B cell (primary cell): ENCODE measurements around the gene RHOA. TPM values are rescaled to one million over a fixed set of nuclear protein-coding genes. Genes with fewer than 3 reads are reported as not detected.

Experiments
- ATAC-seq: fragments of 200-7000 bp; cut with Tn5 transposase; one replicate; pipeline ENCODE4 v1.10.0; 2021; ENCODE audit warnings: low read depth, mild to moderate bottlenecking, moderate number of reproducible peaks, moderate library complexity
- CTCF ChIA-PET: fragments of 350-600 bp; sonication (Branson Sonifier 250); formaldehyde crosslinking; loops from one replicate; lab custom pipeline; 2021; ENCODE audit warnings: antibody characterized with exemption, inconsistent platforms; lab: Charles Lee
- POLR2A ChIA-PET: fragments of 350-600 bp; sonication (Branson Sonifier 250); formaldehyde crosslinking; loops from one replicate; lab custom pipeline; 2021; ENCODE audit warnings: antibody characterized with exemption; lab: Charles Lee
- DNase-seq: peaks from one replicate; pipeline ENCODE4 v3.0.0; 2013
- H2AFZ ChIP-seq: 2 replicates; pipeline ENCODE4 v1.6.1; 2012; ENCODE audit warnings: mild to moderate bottlenecking, low read depth, low read length; ENCODE audit not compliant: insufficient read depth, poor library complexity, severe bottlenecking
- H3K27ac ChIP-seq, 2 donors: 1 replicate in 1 of 2; 2 replicates in 1 of 2; pipeline ENCODE4 v1.5.1; 2012 to 2013; ENCODE audit warnings: low read length in 2 of 2, mild to moderate bottlenecking in 2 of 2, moderate library complexity in 1 of 2
- H3K27me3 ChIP-seq, 4 experiments: fragments of 200-600 bp in 1 of 4; sonication (generic) in 1 of 4; replicated peaks in 1 of 4; 1 replicate in 2 of 4; 2 replicates in 2 of 4; pipeline versions ENCODE4 v1.6.1 to v1.7.0; 2013 to 2016; ENCODE audit warnings: low read length in 3 of 4, mild to moderate bottlenecking in 2 of 4, mixed read lengths in 1 of 4, moderate library complexity in 1 of 4; ENCODE audit not compliant: insufficient read depth in 4 of 4, control insufficient read depth in 3 of 4; ENCODE audit errors: control extremely low read depth in 1 of 4
- H3K36me3 ChIP-seq, 2 experiments: replicated peaks in 1 of 2; 1 replicate in 1 of 2; 2 replicates in 1 of 2; pipeline versions ENCODE4 v1.6.1 to v1.7.1; 2013; ENCODE audit warnings: low read length in 1 of 2; ENCODE audit not compliant: insufficient read depth in 2 of 2, control insufficient read depth in 1 of 2; ENCODE audit errors: control extremely low read depth in 1 of 2, extremely low read depth in 1 of 2
- H3K4me1 ChIP-seq, 2 donors: fragments of 200-600 bp in 1 of 2; sonication (generic) in 1 of 2; 1 replicate in 1 of 2; 2 replicates in 1 of 2; pipeline versions ENCODE4 v1.5.1 to v1.6.1; 2013 to 2017; ENCODE audit warnings: low read length in 2 of 2; ENCODE audit not compliant: control insufficient read depth in 2 of 2, insufficient read depth in 2 of 2
- H3K4me2 ChIP-seq: replicated peaks from 2 replicates; pipeline ENCODE3; 2012; ENCODE audit warnings: mild to moderate bottlenecking, low read depth, low read length; ENCODE audit not compliant: poor library complexity, severe bottlenecking
- H3K4me3 ChIP-seq, 5 experiments: fragments of 200-600 bp in 1 of 5; sonication (generic) in 1 of 5; 1 replicate in 3 of 5; 2 replicates in 2 of 5; pipeline versions ENCODE4 v1.5.1 to v1.7.0; 2011 to 2016; ENCODE audit warnings: low read length in 4 of 5, mild to moderate bottlenecking in 4 of 5, low read depth in 2 of 5, control low read depth in 1 of 5, moderate library complexity in 1 of 5; ENCODE audit not compliant: insufficient read depth in 1 of 5; ENCODE audit errors: control extremely low read depth in 1 of 5, extremely low read depth in 1 of 5
- H3K79me2 ChIP-seq: fragments of 200-600 bp; sonication (generic); one replicate; pipeline ENCODE4 v1.6.0; 2016; ENCODE audit warnings: low read length; ENCODE audit not compliant: control insufficient read depth, insufficient read depth
- H3K9ac ChIP-seq: fragments of 200-600 bp; sonication (generic); 2 replicates; pipeline ENCODE4 v1.6.1; 2017; ENCODE audit warnings: mild to moderate bottlenecking, low read length, moderate library complexity
- H3K9me3 ChIP-seq, 3 donors: one replicate each; pipeline versions ENCODE4 v1.6.1 to v1.7.1; 2013; ENCODE audit warnings: low read length in 2 of 3; ENCODE audit not compliant: control insufficient read depth in 2 of 3, insufficient read depth in 1 of 3; ENCODE audit errors: control extremely low read depth in 1 of 3
- H4K20me1 ChIP-seq: 2 replicates; pipeline ENCODE4 v1.6.0; 2012; ENCODE audit warnings: mild to moderate bottlenecking, low read length; ENCODE audit not compliant: insufficient read depth, control insufficient read depth, poor library complexity, severe bottlenecking
- H3K27ac Mint-ChIP-seq: one replicate; pipeline ENCODE4 v1.8.0; 2021; ENCODE audit warnings: mixed read lengths
- H3K27me3 Mint-ChIP-seq: one replicate; pipeline ENCODE4 v1.8.0; 2021; ENCODE audit warnings: mixed read lengths
- H3K4me1 Mint-ChIP-seq: one replicate; pipeline ENCODE4 v1.8.0; 2021; ENCODE audit warnings: mixed read lengths
- H3K4me3 Mint-ChIP-seq: one replicate; pipeline ENCODE4 v1.8.0; 2021; ENCODE audit warnings: mixed read lengths
- H3K9me3 Mint-ChIP-seq: one replicate; pipeline ENCODE4 v1.8.0; 2022; ENCODE audit warnings: mixed read lengths; ENCODE audit not compliant: insufficient read depth
- CTCF ChIP-seq: fragments of 200-600 bp; IDR thresholded peaks from one replicate; pipeline ENCODE4 v1.8.0; 2022; ENCODE audit warnings: antibody characterized with exemption, mild to moderate bottlenecking
- EZH2 ChIP-seq: IDR thresholded peaks from 2 replicates; pipeline ENCODE4 v1.6.1; 2012; ENCODE audit warnings: borderline replicate concordance, low read depth, mild to moderate bottlenecking, moderate library complexity, low read length; ENCODE audit not compliant: insufficient read depth, poor library complexity, severe bottlenecking
- WGBS: methylation state at CpG from one replicate; pipeline ENCODE4 v1.1.5; 2013; ENCODE audit warnings: missing lambda C conversion rate; ENCODE audit not compliant: insufficient coverage; 5-methylcytosine and 5-hydroxymethylcytosine counted together
- intact Hi-C: fragments of 100-400 bp; cut with micrococcal nuclease; formaldehyde crosslinking; loops from one replicate; pipeline ENCODE4 v1.10.0; 2022
- polyA plus RNA-seq: library from polyadenylated mRNA; depleted of rRNA; stranded (reverse); fragments of >200 nt; gene quantifications from 2 replicates; pipeline ENCODE4 v1.2.3, GENCODE V29; 2012
- total RNA-seq, 2 donors: library from RNA; stranded (reverse); fragments of 120-200 nt in 1 of 2; gene quantifications; 1 replicate in 1 of 2; 2 replicates in 1 of 2; pipeline versions ENCODE4 v1.2.3 to v1.2.4, GENCODE V29; 2013 to 2022

RHOA gene
- total and polyA plus RNA-seq, 2 donors (not counting 1 experiment from before 2014, with no cell fraction given): 244 to 298 TPM

GRCh38 chr3:49460956-49461355 lies 49.2 kb upstream of the RHOA start:
- CTCF ChIA-PET: interaction anchor here (0.7 kb wide), 1 partner anchor 12 kb away, joined by 3 read pairs; no protein-coding TSS in a partner anchor
- TF ChIP-seq CTCF: no peak
- no peak for TF ChIP-seq EZH2
- ATAC-seq: no peak
- H3K27ac ChIP-seq: no peak overlapping the region
- Mint-ChIP-seq H3K27me3 (no peaks in the 10 kb centered on the region), H3K4me1 (no peaks in the 10 kb centered on the region), H3K4me3 (no peak overlapping the region), H3K9me3 (no peaks in the 10 kb centered on the region), H3K27ac (no peak overlapping the region)
- WGBS: 98% methylated on average over 4 of the region's 4 CpGs
- no peaks in the 10 kb centered on the region for H3K9me3 ChIP-seq
- intact Hi-C loops: no loop called here
- H3K36me3 ChIP-seq: no peaks in the 10 kb centered on the region
- H3K4me3 ChIP-seq: no peak overlapping the region
- no peaks in the 10 kb centered on the region for H3K4me1 ChIP-seq
- no peaks in the 10 kb centered on the region for H4K20me1 ChIP-seq
- no peak overlapping the region for H2AFZ ChIP-seq
- H3K79me2 ChIP-seq: no peaks in the 10 kb centered on the region
- no peaks in the 10 kb centered on the region for H3K27me3 ChIP-seq
- no peak for DNase-seq
- POLR2A ChIA-PET: interaction anchor here (0.6 to 1.0 kb wide), 2 partner anchors 9 to 450 kb away, joined by 3 to 4 read pairs; partner anchors contain the start of gene DAG1
- no peak overlapping the region for H3K4me2 ChIP-seq
- H3K9ac ChIP-seq: no peak overlapping the region

GRCh38 chr3:49460188-49460890 lies 48.6 kb upstream of the RHOA start:
- H3K9me3 ChIP-seq: no peaks in the 10 kb centered on the region
- no peak overlapping the region for H3K4me2 ChIP-seq
- ATAC-seq (no peak), DNase-seq (no peak)
- Mint-ChIP-seq H3K9me3 (no peaks in the 10 kb centered on the region), H3K27ac (no peak overlapping the region), H3K4me3 (no peak overlapping the region), H3K27me3 (no peaks in the 10 kb centered on the region), H3K4me1 (no peaks in the 10 kb centered on the region)
- ChIA-PET POLR2A (interaction anchor here (1.0 kb wide), 1 partner anchor 9 kb away, joined by 3 read pairs; the partner anchor contains the start of gene DAG1), CTCF (interaction anchor here (0.7 kb wide), 1 partner anchor 11 kb away, joined by 3 read pairs; no protein-coding TSS in a partner anchor)
- 91% methylated on average over 1 of the region's 2 CpGs for whole genome bisulfite sequencing
- H3K4me3 ChIP-seq: no peak overlapping the region
- H3K9ac ChIP-seq: no peak overlapping the region
- no peaks in the 10 kb centered on the region for H4K20me1 ChIP-seq
- no peaks in the 10 kb centered on the region for H3K4me1 ChIP-seq
- TF ChIP-seq EZH2: no peak
- no peak for TF ChIP-seq CTCF
- H3K36me3 ChIP-seq: no peaks in the 10 kb centered on the region
- no peaks in the 10 kb centered on the region for H3K79me2 ChIP-seq
- no peaks in the 10 kb centered on the region for H3K27me3 ChIP-seq
- H2AFZ ChIP-seq: no peak overlapping the region
- H3K27ac ChIP-seq: no peak overlapping the region
- intact Hi-C loops: no loop called here
